HEK293 (cell line): ENCODE results near the gene KCTD21.

Experiments used
- ATF2 ChIP-seq: fragments of 450-650 bp; formaldehyde crosslinking; IDR thresholded peaks from 2 replicates; pipeline ENCODE4 v1.5.1; 2016; ENCODE audit warnings: missing biosample characterization, missing genetic modification characterization, low read depth
- BCL11A ChIP-seq: fragments of 450-650 bp; formaldehyde crosslinking; IDR thresholded peaks from 2 replicates; pipeline ENCODE4 v1.5.1; 2016; ENCODE audit warnings: low read depth, missing biosample characterization, missing genetic modification characterization
- BCL11B ChIP-seq: fragments of 450-650 bp; formaldehyde crosslinking; IDR thresholded peaks from 2 replicates; pipeline ENCODE4 v1.5.1; 2016; ENCODE audit warnings: low read depth, missing biosample characterization, missing genetic modification characterization
- BCL6B ChIP-seq: fragments of 450-650 bp; formaldehyde crosslinking; IDR thresholded peaks from 2 replicates; pipeline ENCODE4 v1.5.1; 2017; ENCODE audit warnings: missing biosample characterization, missing genetic modification characterization
- FEZF1 ChIP-seq: fragments of 450-650 bp; formaldehyde crosslinking; IDR thresholded peaks from 2 replicates; pipeline ENCODE4 v1.5.1; 2016; ENCODE audit warnings: missing biosample characterization, missing genetic modification characterization
- HOXC10 ChIP-seq: sonication (generic); formaldehyde crosslinking; IDR thresholded peaks from 2 replicates; pipeline ENCODE4 v1.8.1; 2023; ENCODE audit warnings: mild to moderate bottlenecking, missing genetic modification reagents
- KLF7 ChIP-seq: fragments of 450-650 bp; formaldehyde crosslinking; IDR thresholded peaks from 2 replicates; pipeline ENCODE4 v1.5.1; 2016; ENCODE audit warnings: missing biosample characterization, missing genetic modification characterization, borderline replicate concordance
- MEIS1 ChIP-seq: sonication (generic); formaldehyde crosslinking; IDR thresholded peaks from 2 replicates; pipeline ENCODE4 v1.8.1; 2022; ENCODE audit warnings: missing genetic modification reagents, mild to moderate bottlenecking, borderline replicate concordance
- MYNN ChIP-seq: fragments of 450-650 bp; formaldehyde crosslinking; IDR thresholded peaks from 2 replicates; pipeline ENCODE4 v1.5.1; 2016; ENCODE audit warnings: missing biosample characterization, missing genetic modification characterization, borderline replicate concordance
- PRDM10 ChIP-seq: fragments of 450-650 bp; formaldehyde crosslinking; IDR thresholded peaks from 2 replicates; pipeline ENCODE4 v1.5.1; 2016; ENCODE audit warnings: missing biosample characterization, missing genetic modification characterization
- PRDM6 ChIP-seq: fragments of 450-650 bp; formaldehyde crosslinking; IDR thresholded peaks from 2 replicates; pipeline ENCODE4 v1.5.1; 2017; ENCODE audit warnings: missing biosample characterization, missing genetic modification characterization
- SALL2 ChIP-seq: fragments of 450-650 bp; formaldehyde crosslinking; IDR thresholded peaks from 2 replicates; pipeline ENCODE4 v1.5.0; 2017; ENCODE audit warnings: missing biosample characterization, mild to moderate bottlenecking, missing genetic modification characterization, borderline replicate concordance
- SP7 ChIP-seq: fragments of 450-650 bp; formaldehyde crosslinking; IDR thresholded peaks from 2 replicates; pipeline ENCODE4 v1.5.1; 2016; ENCODE audit warnings: missing biosample characterization, missing genetic modification characterization
- ZBTB17 ChIP-seq: fragments of 450-650 bp; formaldehyde crosslinking; IDR thresholded peaks from 2 replicates; pipeline ENCODE4 v1.5.1; 2016; ENCODE audit warnings: missing biosample characterization, missing genetic modification characterization
- ZFP69B ChIP-seq: fragments of 450-650 bp; formaldehyde crosslinking; IDR thresholded peaks from 2 replicates; pipeline ENCODE4 v1.5.1; 2016; ENCODE audit warnings: missing biosample characterization, missing genetic modification characterization
- ZNF132 ChIP-seq: fragments of 450-650 bp; formaldehyde crosslinking; IDR thresholded peaks from 2 replicates; pipeline ENCODE4 v1.5.1; 2017; ENCODE audit warnings: missing biosample characterization, missing genetic modification characterization, borderline replicate concordance
- ZNF146 ChIP-seq: fragments of 450-650 bp; formaldehyde crosslinking; IDR thresholded peaks from 2 replicates; pipeline ENCODE4 v1.5.1; 2016; ENCODE audit warnings: missing biosample characterization, missing genetic modification characterization
- ZNF155 ChIP-seq: fragments of 450-650 bp; formaldehyde crosslinking; IDR thresholded peaks from 2 replicates; pipeline ENCODE4 v1.5.1; 2016; ENCODE audit warnings: missing biosample characterization, missing genetic modification characterization
- ZNF292 ChIP-seq: fragments of 450-650 bp; formaldehyde crosslinking; IDR thresholded peaks from 2 replicates; pipeline ENCODE4 v1.5.1; 2016; ENCODE audit warnings: low read depth, missing biosample characterization, missing genetic modification characterization, borderline replicate concordance
- ZNF335 ChIP-seq: fragments of 450-650 bp; formaldehyde crosslinking; conservative IDR thresholded peaks from 2 replicates; pipeline ENCODE4 v1.5.1; 2016; ENCODE audit warnings: missing biosample characterization, missing genetic modification characterization
- ZNF350 ChIP-seq: fragments of 450-650 bp; formaldehyde crosslinking; IDR thresholded peaks from 2 replicates; pipeline ENCODE4 v1.5.0; 2017; ENCODE audit warnings: missing biosample characterization, mild to moderate bottlenecking, missing genetic modification characterization
- ZNF37A ChIP-seq: fragments of 450-650 bp; IDR thresholded peaks from 2 replicates; pipeline ENCODE4 v1.5.1; 2018; ENCODE audit warnings: missing biosample characterization, missing genetic modification characterization
- ZNF398 ChIP-seq: fragments of 450-650 bp; formaldehyde crosslinking; IDR thresholded peaks from 2 replicates; pipeline ENCODE4 v1.5.1; 2017; ENCODE audit warnings: missing biosample characterization, missing genetic modification characterization
- ZNF610 ChIP-seq: fragments of 450-650 bp; formaldehyde crosslinking; IDR thresholded peaks from 2 replicates; pipeline ENCODE4 v1.5.1; 2016; ENCODE audit warnings: missing biosample characterization, missing genetic modification characterization, borderline replicate concordance
- ZNF629 ChIP-seq: fragments of 450-650 bp; formaldehyde crosslinking; IDR thresholded peaks from 2 replicates; pipeline ENCODE4 v1.5.1; 2017; ENCODE audit warnings: missing biosample characterization, missing genetic modification characterization
- ZNF785 ChIP-seq: fragments of 450-650 bp; formaldehyde crosslinking; IDR thresholded peaks from 2 replicates; pipeline ENCODE4 v1.5.1; 2016; ENCODE audit warnings: missing biosample characterization, missing genetic modification characterization
- ZNF791 ChIP-seq: fragments of 450-650 bp; formaldehyde crosslinking; IDR thresholded peaks from 2 replicates; pipeline ENCODE4 v1.5.1; 2016; ENCODE audit warnings: missing biosample characterization, missing genetic modification characterization
- ZSCAN5A ChIP-seq: fragments of 450-650 bp; formaldehyde crosslinking; IDR thresholded peaks from 2 replicates; pipeline ENCODE4 v1.5.1; 2016; ENCODE audit warnings: missing biosample characterization, missing genetic modification characterization

Gene KCTD21

GRCh38 chr11:78188286-78189173 is at the start of gene KCTD21, which contains the start of gene USP35 (continued):
- TF ChIP-seq MYNN, result no peak
- peak; percentile 94 for TF ChIP-seq ZFP69B (tag by site-specific recombination)
- no peak for TF ChIP-seq SALL2 (tag by site-specific recombination)
- TF ChIP-seq ZNF785 (tag by site-specific recombination), result 0 out of 2 replicates have a peak, but pooled peaks have one; percentile 75
- no peak for TF ChIP-seq ZNF146 (tag by site-specific recombination)
- TF ChIP-seq ATF2 (tag by site-specific recombination), result no peak
- no peak for TF ChIP-seq ZNF37A
- TF ChIP-seq BCL6B (tag by site-specific recombination), result no peak
- peak; percentile 92 for TF ChIP-seq KLF7 (tag by site-specific recombination)
- no peak for TF ChIP-seq PRDM6 (tag by site-specific recombination)
- no peak for TF ChIP-seq FEZF1 (tag by site-specific recombination)
- no peak for TF ChIP-seq ZNF155 (tag by site-specific recombination)
- no peak for TF ChIP-seq ZNF132 (tag by site-specific recombination)
- peak; percentile 76 for TF ChIP-seq BCL11A (tag by site-specific recombination)
- TF ChIP-seq ZNF335 (tag by site-specific recombination), result peak; percentile 96
- peak; percentile 84 for TF ChIP-seq ZNF610 (tag by site-specific recombination)
- no peak for TF ChIP-seq ZNF398 (tag by site-specific recombination)
- TF ChIP-seq ZNF791 (tag by site-specific recombination), result no peak
- TF ChIP-seq ZNF350, result no peak
- TF ChIP-seq ZSCAN5A, result peak; percentile 97
- peak; percentile 97 for TF ChIP-seq ZBTB17 (tag by site-specific recombination)
- TF ChIP-seq SP7, result peak; percentile 81
- TF ChIP-seq PRDM10 (tag by site-specific recombination), result no peak; the same call in 1 of the 2 replicates
- TF ChIP-seq ZNF292 (tag by site-specific recombination), result no peak
- no peak for TF ChIP-seq MEIS1 (CRISPR knock-in tag)
- peak; percentile 72 for TF ChIP-seq ZNF629 (tag by site-specific recombination)
- no peak for TF ChIP-seq HOXC10 (CRISPR knock-in tag)
- TF ChIP-seq BCL11B (tag by site-specific recombination), result 0 out of 2 replicates have a peak, but pooled peaks have one; percentile 23
